SU-DHL-6 (cell line): ENCODE results near the gene TPST1.
"Not testable (repeated sequence)": the region's sequence is repeated elsewhere in the genome, so short reads cannot be mapped to it uniquely, and the experiment has no call there.

Experiments used
- H2AFZ ChIP-seq: fragments of 200-600 bp; sonication (generic); 2 replicates; pipeline ENCODE4 v1.6.1; 2014; ENCODE audit warnings: low read depth, mild to moderate bottlenecking, moderate library complexity, mixed read lengths, antibody characterized with exemption, low read length; ENCODE audit not compliant: severe bottlenecking
- H3F3A ChIP-seq: fragments of 200-600 bp; shearing (Covaris generic); 2 replicates; pipeline ENCODE4 v1.6.0; 2016; ENCODE audit warnings: antibody characterized with exemption, mild to moderate bottlenecking; ENCODE audit not compliant: insufficient read depth
- H3K27ac ChIP-seq: fragments of 200-600 bp; sonication (generic); 2 replicates; pipeline ENCODE4 v1.5.1; 2016; ENCODE audit warnings: low read depth, mild to moderate bottlenecking, low read length, moderate library complexity, mixed read lengths
- H3K27me3 ChIP-seq: fragments of 200-600 bp; sonication (generic), shearing (Covaris generic); 2 replicates; pipeline ENCODE4 v1.6.0; 2014; ENCODE audit warnings: mild to moderate bottlenecking, low read length
- H3K36me3 ChIP-seq: fragments of 200-600 bp; sonication (generic); 2 replicates; pipeline ENCODE4 v1.6.1; 2014; ENCODE audit warnings: mild to moderate bottlenecking, low read length, mixed read lengths
- H3K4me2 ChIP-seq: fragments of 300-600, 200-600 bp; shearing (Covaris generic), sonication (generic); 2 replicates; pipeline ENCODE4 v1.6.0; 2014; ENCODE audit warnings: low read length, low read depth, mild to moderate bottlenecking; ENCODE audit not compliant: poor library complexity, severe bottlenecking
- H3K4me3 ChIP-seq: fragments of 200-600 bp; sonication (generic); 2 replicates; pipeline ENCODE4 v1.5.1; 2014; ENCODE audit warnings: antibody characterized with exemption, low read length, mild to moderate bottlenecking, mixed read lengths; ENCODE audit not compliant: insufficient read depth, poor library complexity, severe bottlenecking
- H3K79me2 ChIP-seq: fragments of 200-600 bp; sonication (generic); 2 replicates; pipeline ENCODE4 v1.6.1; 2014; ENCODE audit warnings: mild to moderate bottlenecking, low read length, moderate library complexity; ENCODE audit not compliant: insufficient read depth
- H3K9ac ChIP-seq: fragments of 200-600 bp; sonication (generic); 2 replicates; pipeline ENCODE4 v1.7.0; 2014; ENCODE audit warnings: mild to moderate bottlenecking, low read length
- H3K9me2 ChIP-seq: fragments of 200-600 bp; sonication (generic); replicated peaks from 2 replicates; pipeline ENCODE4 v1.6.1; 2014; ENCODE audit warnings: low read length; ENCODE audit not compliant: insufficient read depth
- H3K9me3 ChIP-seq: fragments of 200-600 bp; sonication (generic); 2 replicates; pipeline ENCODE4 v1.6.1; 2014; ENCODE audit warnings: low read length, mixed read lengths; ENCODE audit not compliant: insufficient read depth
- H4K20me1 ChIP-seq: fragments of 200-600 bp; sonication (generic); 2 replicates; pipeline ENCODE4 v1.6.1; 2014; ENCODE audit warnings: low read depth, mild to moderate bottlenecking, antibody characterized with exemption, low read length, moderate library complexity, mixed read lengths
- EZH2phosphoT487 ChIP-seq: fragments of 200-600 bp; sonication (generic), shearing (Covaris generic); conservative IDR thresholded peaks from 2 replicates; pipeline ENCODE4 v1.6.1; 2018; ENCODE audit warnings: mild to moderate bottlenecking, antibody characterized with exemption, low read length, moderate library complexity, mixed read lengths
- TF ChIP-seq, protein P1 (sequence below): fragments of 200-600 bp; sonication (generic); IDR thresholded peaks from one replicate; pipeline ENCODE4 v1.5.1; 2017; ENCODE audit warnings: antibody characterized with exemption, mild to moderate bottlenecking, low read length, moderate library complexity; ENCODE audit not compliant: insufficient read depth, poor library complexity, severe bottlenecking

TPST1 gene

DNA sequence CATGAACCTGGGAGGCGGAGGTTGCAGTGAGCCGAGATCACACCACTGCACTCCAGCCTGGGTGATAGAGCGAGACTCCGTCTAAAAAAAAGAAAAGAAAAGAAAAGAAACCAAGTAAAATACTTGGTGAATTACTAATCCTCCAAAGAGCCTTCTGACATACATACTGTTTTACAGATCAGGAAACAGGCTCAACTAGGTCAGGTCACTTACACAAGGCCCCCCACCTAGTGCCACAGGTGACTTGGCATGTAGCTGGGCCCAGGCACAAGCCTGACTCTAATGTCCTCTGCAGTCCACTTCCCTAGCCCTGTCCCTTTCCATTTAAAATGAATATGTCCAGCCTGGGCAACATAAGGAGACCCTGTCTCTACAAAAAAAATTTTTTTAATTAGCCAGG lies 157.0 kb downstream of the TPST1 start:
- Histone ChIP-seq H4K20me1 (no peaks in the 10 kb centered on the region), H3K9me3 (no peaks in the 10 kb centered on the region), H3K4me3 (no peak overlapping the region), H3K27me3 (no peaks in the 10 kb centered on the region), H2AFZ (no peak overlapping the region), H3K27ac (no peak overlapping the region), H3K4me2 (no peak overlapping the region), H3K79me2 (no peaks in the 10 kb centered on the region), H3F3A (no peaks in the 10 kb centered on the region), H3K9me2 (no peaks in the 10 kb centered on the region), H3K36me3 (no peaks in the 10 kb centered on the region), H3K9ac (no peak overlapping the region)
- TF ChIP-seq, protein P1, sequence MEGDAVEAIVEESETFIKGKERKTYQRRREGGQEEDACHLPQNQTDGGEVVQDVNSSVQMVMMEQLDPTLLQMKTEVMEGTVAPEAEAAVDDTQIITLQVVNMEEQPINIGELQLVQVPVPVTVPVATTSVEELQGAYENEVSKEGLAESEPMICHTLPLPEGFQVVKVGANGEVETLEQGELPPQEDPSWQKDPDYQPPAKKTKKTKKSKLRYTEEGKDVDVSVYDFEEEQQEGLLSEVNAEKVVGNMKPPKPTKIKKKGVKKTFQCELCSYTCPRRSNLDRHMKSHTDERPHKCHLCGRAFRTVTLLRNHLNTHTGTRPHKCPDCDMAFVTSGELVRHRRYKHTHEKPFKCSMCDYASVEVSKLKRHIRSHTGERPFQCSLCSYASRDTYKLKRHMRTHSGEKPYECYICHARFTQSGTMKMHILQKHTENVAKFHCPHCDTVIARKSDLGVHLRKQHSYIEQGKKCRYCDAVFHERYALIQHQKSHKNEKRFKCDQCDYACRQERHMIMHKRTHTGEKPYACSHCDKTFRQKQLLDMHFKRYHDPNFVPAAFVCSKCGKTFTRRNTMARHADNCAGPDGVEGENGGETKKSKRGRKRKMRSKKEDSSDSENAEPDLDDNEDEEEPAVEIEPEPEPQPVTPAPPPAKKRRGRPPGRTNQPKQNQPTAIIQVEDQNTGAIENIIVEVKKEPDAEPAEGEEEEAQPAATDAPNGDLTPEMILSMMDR: no peak
- no peak for TF ChIP-seq EZH2phosphoT487

GRCh38 chr7:66363635-66364034 lies 158.5 kb downstream of the TPST1 start:
- no peak overlapping the region for H2AFZ ChIP-seq
- no peak overlapping the region for H3K27ac ChIP-seq
- no peak overlapping the region for H3K4me3 ChIP-seq
- no peaks in the 10 kb centered on the region for H3K27me3 ChIP-seq
- H3K9ac ChIP-seq: no peak overlapping the region
- no peaks in the 10 kb centered on the region for H3K79me2 ChIP-seq
- no peaks in the 10 kb centered on the region for H4K20me1 ChIP-seq
- TF ChIP-seq, protein P1: no peak
- no peak for TF ChIP-seq EZH2phosphoT487
- no peak overlapping the region for H3K4me2 ChIP-seq
- no peaks in the 10 kb centered on the region for H3K36me3 ChIP-seq
- no peaks in the 10 kb centered on the region for H3F3A ChIP-seq
- H3K9me2 ChIP-seq: no peaks in the 10 kb centered on the region
- H3K9me3 ChIP-seq: no peaks in the 10 kb centered on the region

DNA sequence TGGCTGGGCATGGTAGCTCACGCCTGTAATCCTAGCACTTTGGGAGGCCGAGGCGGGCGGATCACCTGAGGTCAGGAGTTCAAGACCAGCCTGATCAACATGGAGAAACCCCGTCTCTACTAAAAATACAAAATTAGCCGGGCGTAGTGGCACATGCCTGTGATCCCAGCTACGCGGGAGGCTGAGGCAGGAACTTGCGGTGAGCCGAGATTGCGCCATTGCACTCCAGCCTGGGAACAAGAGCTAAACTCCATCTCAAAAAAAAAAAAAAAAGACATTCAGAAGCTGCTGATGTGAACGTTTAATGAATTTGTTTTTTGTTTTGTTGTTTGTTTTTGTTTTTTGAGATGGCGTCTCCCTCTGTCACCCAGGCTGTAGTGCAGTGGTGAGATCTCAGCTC lies 159.9 kb downstream of the TPST1 start:
- not testable (repeated sequence) for H3K27ac ChIP-seq, H4K20me1 ChIP-seq, H3K9ac ChIP-seq, H3F3A ChIP-seq, H3K9me2 ChIP-seq, H3K4me2 ChIP-seq, H3K4me3 ChIP-seq, H3K79me2 ChIP-seq, H3K9me3 ChIP-seq, H3K27me3 ChIP-seq, H3K36me3 ChIP-seq, H2AFZ ChIP-seq

DNA sequence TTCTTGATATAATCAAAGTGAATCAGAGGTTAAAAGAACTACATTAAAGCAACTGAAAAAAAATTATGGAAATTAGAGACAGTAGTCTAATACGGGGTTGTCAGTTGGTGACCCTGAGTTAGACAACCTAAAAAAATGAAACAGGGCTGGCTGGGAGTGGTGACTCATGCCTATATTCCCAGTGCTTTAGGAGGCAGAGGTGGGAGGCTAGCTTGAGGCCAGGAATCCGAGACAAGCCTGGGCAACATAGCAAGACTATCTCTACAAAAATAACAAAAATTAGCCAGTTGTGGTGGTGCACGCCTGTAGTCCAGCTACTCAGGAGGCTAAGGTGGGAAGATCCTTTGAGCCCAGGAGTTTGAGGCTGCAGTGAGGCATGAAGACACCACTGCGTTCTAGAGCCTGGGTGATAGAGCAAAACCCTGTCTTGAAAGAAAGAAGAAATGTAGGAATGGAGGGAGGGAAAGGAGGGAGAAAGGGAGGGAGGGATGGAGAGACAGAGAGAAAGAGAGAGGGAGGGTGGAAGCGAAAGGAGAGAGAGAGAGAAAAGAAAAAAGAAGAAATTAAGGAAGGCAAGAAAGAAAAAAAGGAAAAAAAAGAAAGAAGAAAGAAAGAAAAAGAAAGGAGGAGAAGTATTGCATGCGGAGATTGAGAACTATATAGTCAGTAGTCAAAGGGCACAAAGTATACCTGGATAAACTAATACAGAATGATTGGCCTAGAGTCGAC lies 166.1 kb downstream of the TPST1 start:
- H3K27ac ChIP-seq: no peak overlapping the region

GRCh38 chr7:66374141-66374840 lies 169.2 kb downstream of the TPST1 start:
- not testable (repeated sequence) for H3K27me3 ChIP-seq, H3K27ac ChIP-seq, H3K4me3 ChIP-seq, H2AFZ ChIP-seq, H3K79me2 ChIP-seq, H3K9me3 ChIP-seq, H3K9ac ChIP-seq, H3F3A ChIP-seq, H4K20me1 ChIP-seq, H3K9me2 ChIP-seq, H3K36me3 ChIP-seq, H3K4me2 ChIP-seq

More for the DNA sequence above, 166.1 kb downstream of the TPST1 start:
- Histone ChIP-seq H3K4me2 (no peak overlapping the region), H2AFZ (no peak overlapping the region), H3F3A (no peaks in the 10 kb centered on the region), H3K4me3 (no peak overlapping the region), H3K27me3 (no peaks in the 10 kb centered on the region), H3K9ac (no peak overlapping the region), H3K79me2 (no peaks in the 10 kb centered on the region), H3K9me3 (no peaks in the 10 kb centered on the region), H4K20me1 (no peaks in the 10 kb centered on the region), H3K9me2 (no peaks in the 10 kb centered on the region), H3K36me3 (no peaks in the 10 kb centered on the region)
- TF ChIP-seq, protein P1: no peak
- TF ChIP-seq EZH2phosphoT487: no peak
